Measurements from ENCODE around the gene ZNF324. TPM values are rescaled to one million over a fixed set of nuclear protein-coding genes. Genes with fewer than 3 reads are reported as not detected.

The ZNF324 gene
- total and polyA plus RNA-seq, 2 of the 13 experiments (the other 11 are each of a cell fraction or from before 2014, with no cell fraction given), result 1.1 to 4.7 TPM

GRCh38 chr19:58519355-58520256 lies 52.7 kb downstream of the ZNF324 start, which contains the start of gene ZBTB45 (continued):
- TF ChIP-seq, protein P1, sequence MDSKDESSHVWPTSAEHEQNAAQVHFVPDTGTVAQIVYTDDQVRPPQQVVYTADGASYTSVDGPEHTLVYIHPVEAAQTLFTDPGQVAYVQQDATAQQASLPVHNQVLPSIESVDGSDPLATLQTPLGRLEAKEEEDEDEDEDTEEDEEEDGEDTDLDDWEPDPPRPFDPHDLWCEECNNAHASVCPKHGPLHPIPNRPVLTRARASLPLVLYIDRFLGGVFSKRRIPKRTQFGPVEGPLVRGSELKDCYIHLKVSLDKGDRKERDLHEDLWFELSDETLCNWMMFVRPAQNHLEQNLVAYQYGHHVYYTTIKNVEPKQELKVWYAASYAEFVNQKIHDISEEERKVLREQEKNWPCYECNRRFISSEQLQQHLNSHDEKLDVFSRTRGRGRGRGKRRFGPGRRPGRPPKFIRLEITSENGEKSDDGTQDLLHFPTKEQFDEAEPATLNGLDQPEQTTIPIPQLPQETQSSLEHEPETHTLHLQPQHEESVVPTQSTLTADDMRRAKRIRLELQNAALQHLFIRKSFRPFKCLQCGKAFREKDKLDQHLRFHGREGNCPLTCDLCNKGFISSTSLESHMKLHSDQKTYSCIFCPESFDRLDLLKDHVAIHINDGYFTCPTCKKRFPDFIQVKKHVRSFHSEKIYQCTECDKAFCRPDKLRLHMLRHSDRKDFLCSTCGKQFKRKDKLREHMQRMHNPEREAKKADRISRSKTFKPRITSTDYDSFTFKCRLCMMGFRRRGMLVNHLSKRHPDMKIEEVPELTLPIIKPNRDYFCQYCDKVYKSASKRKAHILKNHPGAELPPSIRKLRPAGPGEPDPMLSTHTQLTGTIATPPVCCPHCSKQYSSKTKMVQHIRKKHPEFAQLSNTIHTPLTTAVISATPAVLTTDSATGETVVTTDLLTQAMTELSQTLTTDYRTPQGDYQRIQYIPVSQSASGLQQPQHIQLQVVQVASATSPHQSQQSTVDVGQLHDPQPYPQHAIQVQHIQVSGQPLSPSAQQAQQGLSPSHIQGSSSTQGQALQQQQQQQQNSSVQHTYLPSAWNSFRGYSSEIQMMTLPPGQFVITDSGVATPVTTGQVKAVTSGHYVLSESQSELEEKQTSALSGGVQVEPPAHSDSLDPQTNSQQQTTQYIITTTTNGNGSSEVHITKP (CRISPR knock-in tag; IDR thresholded peaks at IDR 0.05; ENCODE audit: low read depth), result peak; percentile 61; the same call in 1 of the 2 replicates
- no peak; the same call in 1 of the 2 replicates for TF ChIP-seq ZNF354B (CRISPR knock-in tag; IDR thresholded peaks at IDR 0.05)
- TF ChIP-seq ZFP37 (CRISPR knock-in tag; IDR thresholded peaks at IDR 0.05; ENCODE audit: borderline replicate concordance), result no peak
- no peak for TF ChIP-seq ARID2 (CRISPR knock-in tag; IDR thresholded peaks at IDR 0.05; ENCODE audit: borderline replicate concordance)
- TF ChIP-seq, protein P2, sequence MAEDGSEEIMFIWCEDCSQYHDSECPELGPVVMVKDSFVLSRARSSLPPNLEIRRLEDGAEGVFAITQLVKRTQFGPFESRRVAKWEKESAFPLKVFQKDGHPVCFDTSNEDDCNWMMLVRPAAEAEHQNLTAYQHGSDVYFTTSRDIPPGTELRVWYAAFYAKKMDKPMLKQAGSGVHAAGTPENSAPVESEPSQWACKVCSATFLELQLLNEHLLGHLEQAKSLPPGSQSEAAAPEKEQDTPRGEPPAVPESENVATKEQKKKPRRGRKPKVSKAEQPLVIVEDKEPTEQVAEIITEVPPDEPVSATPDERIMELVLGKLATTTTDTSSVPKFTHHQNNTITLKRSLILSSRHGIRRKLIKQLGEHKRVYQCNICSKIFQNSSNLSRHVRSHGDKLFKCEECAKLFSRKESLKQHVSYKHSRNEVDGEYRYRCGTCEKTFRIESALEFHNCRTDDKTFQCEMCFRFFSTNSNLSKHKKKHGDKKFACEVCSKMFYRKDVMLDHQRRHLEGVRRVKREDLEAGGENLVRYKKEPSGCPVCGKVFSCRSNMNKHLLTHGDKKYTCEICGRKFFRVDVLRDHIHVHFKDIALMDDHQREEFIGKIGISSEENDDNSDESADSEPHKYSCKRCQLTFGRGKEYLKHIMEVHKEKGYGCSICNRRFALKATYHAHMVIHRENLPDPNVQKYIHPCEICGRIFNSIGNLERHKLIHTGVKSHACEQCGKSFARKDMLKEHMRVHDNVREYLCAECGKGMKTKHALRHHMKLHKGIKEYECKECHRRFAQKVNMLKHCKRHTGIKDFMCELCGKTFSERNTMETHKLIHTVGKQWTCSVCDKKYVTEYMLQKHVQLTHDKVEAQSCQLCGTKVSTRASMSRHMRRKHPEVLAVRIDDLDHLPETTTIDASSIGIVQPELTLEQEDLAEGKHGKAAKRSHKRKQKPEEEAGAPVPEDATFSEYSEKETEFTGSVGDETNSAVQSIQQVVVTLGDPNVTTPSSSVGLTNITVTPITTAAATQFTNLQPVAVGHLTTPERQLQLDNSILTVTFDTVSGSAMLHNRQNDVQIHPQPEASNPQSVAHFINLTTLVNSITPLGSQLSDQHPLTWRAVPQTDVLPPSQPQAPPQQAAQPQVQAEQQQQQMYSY (CRISPR knock-in tag; IDR thresholded peaks at IDR 0.05), result peak; percentile 60
- TF ChIP-seq ZNF550 (CRISPR knock-in tag; IDR thresholded peaks at IDR 0.05; ENCODE audit: borderline replicate concordance), result peak; percentile 70; the same call in 1 of the 2 replicates
- TF ChIP-seq ZNF644 (CRISPR knock-in tag; IDR thresholded peaks at IDR 0.05; ENCODE audit: low read depth), result no peak
- TF ChIP-seq RFX3 (CRISPR knock-in tag; IDR thresholded peaks at IDR 0.05), result peak; percentile 54; the same call in 1 of the 2 replicates
- peak; percentile 89; the same call in 1 of the 2 replicates for TF ChIP-seq PRMT3 (CRISPR knock-in tag; IDR thresholded peaks at IDR 0.05; ENCODE audit: borderline replicate concordance, low read depth)
- TF ChIP-seq ZBTB26 (CRISPR knock-in tag; IDR thresholded peaks at IDR 0.05; ENCODE audit: borderline replicate concordance), result peak; percentile 40; the same call in 1 of the 2 replicates
- TF ChIP-seq ZNF282 (IDR thresholded peaks at IDR 0.05; ENCODE audit: partially characterized antibody), result no peak
- TF ChIP-seq HNF4G (IDR thresholded peaks at IDR 0.05; ENCODE audit: borderline replicate concordance, low read depth, low read length), result no peak
- TF ChIP-seq HNF4G (CRISPR knock-in tag; IDR thresholded peaks at IDR 0.05; ENCODE audit: borderline replicate concordance, low read depth), result 0 out of 2 replicates have a peak, but pooled peaks have one; percentile 56
- no peak for TF ChIP-seq HNRNPH1 (optimal IDR thresholded peaks at IDR 0.05; ENCODE audit: low read depth, low read length)
- 0 out of 2 replicates have a peak, but pooled peaks have one; percentile 68 for TF ChIP-seq ZNF451 (CRISPR knock-in tag; IDR thresholded peaks at IDR 0.05)
- peak; percentile 86; the same call in 1 of the 2 replicates for TF ChIP-seq ZBTB39 (CRISPR knock-in tag; IDR thresholded peaks at IDR 0.05)
